HG03354 (cell line): Measurements from ENCODE around the gene HOXB2.

Experiments used
- ATAC-seq: cut with Tn5 transposase; IDR thresholded peaks from one replicate; pipeline ENCODE4 v1.9.1; 2021; ENCODE audit warnings: mild to moderate bottlenecking; ENCODE audit not compliant: unreplicated experiment, poor library complexity, severe bottlenecking

Gene HOXB2

DNA sequence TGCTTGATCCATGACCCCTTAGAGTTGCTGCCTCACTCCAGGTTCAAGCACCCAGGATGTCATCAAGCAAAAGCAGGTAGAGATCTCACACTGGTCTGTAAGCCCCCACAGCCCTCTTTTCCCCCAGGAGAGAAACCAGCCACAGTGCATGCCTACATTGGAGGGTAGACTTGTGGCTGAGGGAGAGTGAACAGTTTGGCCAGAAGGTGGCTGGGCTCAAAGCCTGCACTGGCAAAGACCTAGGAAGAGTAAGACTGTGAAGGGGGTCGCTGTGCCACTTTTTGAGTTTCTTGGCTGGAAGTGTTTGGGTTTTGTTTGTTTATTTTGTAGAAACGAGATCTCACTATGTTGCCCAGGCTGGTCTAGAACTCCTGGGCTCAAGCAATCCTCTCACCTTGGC is 42.6 kb downstream of the HOXB2 start:
- ATAC-seq: no peak

- ATAC-seq: no peak
Observed at GRCh38 chr17:48500435-48501426, 44.2 kb downstream of the HOXB2 start.

DNA sequence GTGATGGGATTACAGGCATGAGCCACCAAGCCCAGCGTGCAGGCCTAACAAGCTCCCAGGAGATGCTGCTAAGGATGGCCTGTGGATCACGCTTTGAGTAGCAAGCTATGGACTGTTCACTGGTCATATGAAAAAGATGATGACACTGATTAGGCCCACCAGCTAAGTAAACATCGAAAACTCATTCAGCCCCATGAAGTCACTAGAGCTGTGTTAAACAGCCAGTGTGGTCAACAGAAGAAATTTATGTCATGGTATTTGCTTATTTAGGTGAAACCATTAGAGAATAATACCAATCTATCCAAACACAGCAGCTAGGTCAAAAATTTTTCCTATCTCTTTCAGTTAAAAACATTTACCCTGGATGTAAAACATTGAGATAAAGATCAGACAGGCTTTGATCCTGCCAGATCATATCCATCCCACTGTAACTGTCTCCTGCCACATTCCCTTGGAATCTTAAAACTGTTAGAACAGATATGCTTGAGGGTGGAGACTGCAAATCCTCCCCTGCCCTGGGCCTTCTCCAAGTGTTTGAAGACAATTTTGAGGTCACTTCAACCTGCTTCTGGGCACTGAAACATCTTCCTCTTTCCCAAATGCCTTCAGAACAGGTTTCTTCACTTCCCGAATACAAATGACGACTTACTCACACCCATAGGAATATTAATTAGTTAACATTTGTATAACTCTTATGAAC is 45.0 kb downstream of the HOXB2 start:
- ATAC-seq: no peak

DNA sequence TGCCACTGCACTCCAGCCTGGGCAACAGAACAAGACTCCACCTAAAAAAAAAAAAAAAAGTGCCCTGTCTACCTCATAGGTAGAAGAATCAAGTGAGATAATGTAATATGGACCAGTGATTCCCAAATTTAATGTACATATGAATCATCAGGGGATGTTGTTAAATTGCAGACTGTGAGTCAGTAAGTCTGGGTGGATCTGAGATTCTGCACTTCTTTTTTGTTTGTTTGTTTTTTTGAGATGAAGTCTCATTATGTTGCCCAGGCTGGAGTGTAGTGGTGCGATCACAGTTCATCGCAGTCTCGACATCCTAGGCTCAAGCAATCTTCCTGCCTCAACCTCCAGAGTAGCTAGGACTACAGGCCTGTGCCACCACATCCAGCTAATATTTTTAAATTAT is 45.7 kb downstream of the HOXB2 start:
- no peak for ATAC-seq

GRCh38 chr17:48498164-48498850 is 46.6 kb downstream of the HOXB2 start:
- no peak for ATAC-seq

DNA sequence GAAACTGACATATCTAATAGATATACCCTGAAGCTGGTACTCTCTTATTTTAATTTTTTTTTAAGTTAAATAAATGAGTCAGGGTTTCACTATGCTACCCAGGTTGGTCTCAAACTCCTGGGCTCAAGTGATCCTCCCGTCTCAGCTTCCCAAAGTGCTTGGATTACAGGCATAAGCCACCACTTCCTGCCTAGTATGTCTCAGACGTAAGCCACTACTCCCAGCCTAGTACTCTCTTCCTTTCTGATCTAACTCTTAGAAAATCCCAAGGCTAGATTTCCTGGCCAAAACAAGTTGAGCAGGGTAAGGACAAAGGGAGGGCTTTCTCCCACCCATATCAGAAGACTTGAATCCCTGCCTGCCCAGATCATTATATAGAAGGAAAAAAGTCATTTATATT is 47.8 kb downstream of the HOXB2 start:
- no peak for ATAC-seq

GRCh38 chr17:48494335-48494734 is 50.6 kb downstream of the HOXB2 start:
- no peak for ATAC-seq
